Measurements from ENCODE around the gene SLC22A5. TPM values are rescaled to one million over a fixed set of nuclear protein-coding genes. Genes with fewer than 3 reads are reported as not detected.

The SLC22A5 gene
- polyA plus RNA-seq, 3 donors = 45.1 to 50.9 (median 49.4) TPM

DNA sequence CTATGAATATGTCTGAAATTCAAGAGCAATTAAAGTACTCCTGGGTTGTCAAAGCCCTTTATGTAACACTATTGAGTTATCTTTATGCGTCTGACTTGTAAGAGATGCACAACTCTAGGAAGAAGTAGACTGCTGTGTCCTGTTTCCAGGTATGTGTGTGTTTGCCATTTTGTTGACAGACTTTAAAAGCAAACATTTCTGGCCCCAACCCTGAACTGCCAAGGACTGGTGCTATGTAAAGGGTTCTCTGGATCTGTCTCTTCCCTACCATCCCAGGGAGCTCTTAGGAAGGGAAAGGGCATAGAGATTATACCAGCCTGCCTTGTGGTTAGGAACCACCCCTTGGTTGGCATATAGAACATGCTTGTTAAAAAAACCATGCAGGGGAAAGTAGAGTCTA is 12.1 kb downstream of the SLC22A5 start:
- no peak for DNase-seq (ENCODE audit: extremely low read depth in 1 of 11, low read depth in 9 of 11, low spot score in 4 of 11)

DNA sequence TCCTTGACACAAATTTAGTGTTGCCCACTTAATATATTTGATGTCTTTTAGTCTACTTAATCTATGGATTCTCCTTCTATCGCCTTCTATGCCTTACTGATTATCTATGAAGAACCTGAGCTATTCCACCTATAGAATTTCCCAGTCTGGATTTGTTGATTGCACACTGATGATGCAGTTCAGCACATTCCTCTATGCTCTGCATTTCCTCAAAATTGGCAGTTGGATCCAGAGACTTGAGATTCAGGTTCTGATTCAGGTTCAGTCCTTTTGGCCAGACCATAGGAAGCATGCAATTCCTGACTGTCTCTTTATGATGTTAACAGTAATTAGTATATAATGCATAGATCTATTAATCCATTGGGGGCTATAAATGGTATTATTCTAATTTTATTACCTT is 13.8 kb downstream of the SLC22A5 start:
- no peak for DNase-seq (ENCODE audit: extremely low read depth in 1 of 11, low read depth in 9 of 11, low spot score in 4 of 11)

DNA sequence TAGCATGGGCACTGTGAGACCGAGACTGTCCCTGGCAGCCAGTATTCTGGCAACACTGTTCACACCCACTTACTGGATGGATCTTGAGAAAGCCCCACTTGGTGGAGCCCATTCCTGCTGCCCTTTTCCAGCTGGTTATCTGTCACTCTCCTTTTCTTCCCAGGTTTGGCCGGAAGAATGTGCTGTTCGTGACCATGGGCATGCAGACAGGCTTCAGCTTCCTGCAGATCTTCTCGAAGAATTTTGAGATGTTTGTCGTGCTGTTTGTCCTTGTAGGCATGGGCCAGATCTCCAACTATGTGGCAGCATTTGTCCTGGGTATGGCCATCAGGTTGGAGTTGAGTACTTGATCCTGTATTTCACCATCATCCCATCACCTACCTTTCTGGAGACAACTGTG is 14.5 kb downstream of the SLC22A5 start:
- DNase-seq (ENCODE audit: extremely low read depth in 1 of 11, low read depth in 9 of 11, low spot score in 4 of 11) = no peak

DNA sequence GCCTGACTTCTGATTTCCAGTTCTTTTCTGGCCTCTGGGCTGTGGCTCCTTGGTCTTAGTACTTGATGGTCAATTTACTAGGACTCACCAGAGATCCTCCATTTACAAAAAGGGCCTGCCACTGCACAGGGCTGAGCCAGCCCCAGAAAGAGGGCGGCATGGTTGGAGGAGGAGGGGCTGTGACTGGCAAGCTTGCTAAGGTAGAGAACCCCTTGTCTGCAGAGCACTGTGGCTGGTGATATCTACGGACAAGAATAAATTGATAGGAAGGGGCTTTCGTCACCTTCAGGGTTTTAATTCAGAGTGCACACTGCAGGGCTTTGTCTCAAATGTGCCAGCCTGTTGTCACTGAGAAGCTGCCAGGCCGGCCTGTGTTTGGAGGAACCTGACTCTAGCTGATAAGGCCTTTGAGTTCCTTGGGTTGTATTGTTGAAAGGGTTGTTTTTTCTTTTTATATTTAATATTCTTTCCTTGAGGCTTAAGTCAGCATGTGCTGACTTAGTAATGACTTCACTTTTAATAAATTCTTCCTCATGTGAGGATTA is 15.1 kb downstream of the SLC22A5 start:
- DNase-seq (ENCODE audit: extremely low read depth in 1 of 11, low read depth in 9 of 11, low spot score in 4 of 11) = no peak

DNA sequence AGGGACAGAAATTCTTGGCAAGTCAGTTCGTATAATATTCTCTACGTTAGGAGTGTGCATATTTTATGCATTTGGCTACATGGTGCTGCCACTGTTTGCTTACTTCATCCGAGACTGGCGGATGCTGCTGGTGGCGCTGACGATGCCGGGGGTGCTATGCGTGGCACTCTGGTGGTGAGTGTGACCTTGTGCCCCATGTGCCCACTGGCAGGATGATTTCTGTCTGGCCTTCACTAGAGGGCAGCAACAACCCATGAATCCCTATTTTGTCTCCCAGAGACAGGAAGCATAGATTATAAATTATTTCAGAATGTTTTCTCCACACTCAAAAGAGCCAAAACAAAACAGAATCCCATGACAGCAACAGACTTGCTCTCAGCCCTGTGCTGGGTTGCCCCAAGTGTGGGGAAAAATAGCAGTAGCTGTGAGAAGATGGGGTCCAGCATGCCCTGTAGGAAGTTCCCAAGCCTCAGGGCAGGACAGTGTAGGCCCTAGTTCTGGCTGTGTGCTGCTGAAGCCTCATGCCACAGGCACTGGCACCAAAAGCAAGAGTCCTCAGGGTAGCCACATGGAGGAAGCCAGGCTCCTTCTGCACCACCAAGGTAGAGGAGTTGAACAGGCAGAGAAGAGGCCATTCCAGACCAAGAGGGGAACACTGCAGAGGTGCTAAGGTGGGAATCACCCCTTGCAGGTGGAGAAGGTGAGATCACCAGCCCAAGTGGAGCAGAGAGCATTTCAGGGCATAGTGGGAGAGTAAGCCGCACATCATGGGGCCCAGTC is 16.0 kb downstream of the SLC22A5 start:
- DNase-seq (ENCODE audit: extremely low read depth in 1 of 11, low read depth in 9 of 11, low spot score in 4 of 11) = peak in 3 of 11 donors; percentile 39 to 54 (median 49)

DNA sequence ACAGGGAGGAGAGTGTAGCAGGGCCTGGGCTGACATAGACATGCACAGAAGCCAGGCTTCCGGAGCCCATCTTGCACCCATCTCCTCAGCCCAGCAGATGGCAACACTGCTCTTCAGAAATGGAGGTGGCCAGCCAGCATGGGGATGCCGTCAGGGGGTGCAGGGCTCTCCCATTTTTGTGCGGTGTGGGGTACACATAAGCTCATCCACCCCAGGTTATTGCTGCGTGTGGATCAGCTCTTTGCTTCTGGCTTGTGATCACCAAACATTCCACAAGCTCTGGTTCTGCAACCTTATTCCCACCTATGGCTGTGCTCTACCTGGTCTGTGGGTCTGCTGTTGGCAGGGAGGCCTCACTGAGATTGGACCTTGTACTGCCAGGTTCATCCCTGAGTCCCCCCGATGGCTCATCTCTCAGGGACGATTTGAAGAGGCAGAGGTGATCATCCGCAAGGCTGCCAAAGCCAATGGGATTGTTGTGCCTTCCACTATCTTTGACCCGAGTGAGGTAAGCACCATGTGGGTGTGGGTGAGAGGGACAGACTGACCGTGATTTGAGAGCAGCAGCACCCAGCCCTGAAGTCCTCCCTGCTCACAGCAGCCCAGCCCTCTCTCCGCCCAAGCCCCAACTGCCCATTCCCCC is 17.3 kb downstream of the SLC22A5 start:
- peak in 4 of 11 donors; percentile 52 to 65 (median 57) for DNase-seq (ENCODE audit: extremely low read depth in 1 of 11, low read depth in 9 of 11, low spot score in 4 of 11)

DNA sequence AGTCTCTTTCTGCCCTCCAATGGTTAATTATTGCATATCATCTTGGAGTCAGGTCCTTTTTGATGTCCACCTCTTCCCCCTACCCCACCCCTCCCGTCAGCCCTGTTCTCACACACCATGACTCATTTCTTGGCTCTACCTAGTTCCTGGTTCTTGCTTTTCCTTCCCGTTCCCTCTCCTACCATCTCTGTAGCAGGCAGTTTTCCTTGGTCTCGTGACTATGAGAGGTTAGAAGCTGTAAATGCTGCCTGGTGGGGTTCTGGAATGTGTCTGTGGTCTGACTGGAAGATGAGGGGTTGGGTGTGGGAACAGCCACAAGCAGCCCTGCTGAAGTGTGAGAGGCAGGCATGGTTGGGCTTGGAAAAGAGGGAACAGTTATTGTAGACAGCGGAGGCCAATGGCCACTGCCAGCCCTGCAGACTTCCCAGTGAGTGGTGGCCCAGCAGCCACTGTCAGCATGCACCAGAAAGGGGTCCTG is 18.2 kb downstream of the SLC22A5 start:
- DNase-seq (ENCODE audit: extremely low read depth in 1 of 11, low read depth in 9 of 11, low spot score in 4 of 11) = peak in 3 of 11 donors; percentile 49 to 56 (median 52)

DNA sequence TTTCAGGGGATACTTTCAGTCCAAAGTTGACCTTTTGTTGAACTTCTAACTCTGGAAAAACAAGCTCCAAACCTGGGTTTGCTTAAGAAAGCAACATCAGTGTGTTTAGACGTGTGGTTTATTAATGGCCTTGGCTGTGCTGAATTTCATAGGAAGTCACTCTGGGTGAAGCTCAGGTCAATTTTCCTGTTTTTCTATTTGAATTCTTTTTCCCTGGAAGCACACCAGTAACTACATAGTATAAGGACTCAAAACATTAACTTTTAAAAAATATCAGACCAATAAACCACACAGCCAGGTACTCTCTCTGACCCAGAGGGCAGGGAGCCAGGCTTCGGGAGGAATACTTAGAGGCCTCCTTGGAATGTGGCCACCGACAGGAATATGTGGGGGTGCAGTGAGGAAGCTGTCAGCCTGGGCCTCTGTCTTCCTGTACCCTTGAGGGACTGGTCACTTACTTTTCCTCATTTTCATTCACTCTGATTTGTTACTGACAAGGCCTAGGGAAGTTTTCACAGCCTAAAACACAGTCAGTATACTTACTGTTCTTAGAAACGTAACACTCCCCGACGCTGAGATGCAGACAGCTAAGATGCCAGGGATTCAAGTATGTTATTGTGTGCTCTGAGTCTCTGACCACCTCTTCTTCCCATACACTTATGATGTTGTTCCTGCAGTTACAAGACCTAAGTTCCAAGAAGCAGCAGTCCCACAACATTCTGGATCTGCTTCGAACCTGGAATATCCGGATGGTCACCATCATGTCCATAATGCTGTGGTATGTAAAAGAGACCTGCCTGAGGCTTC is 18.9 kb downstream of the SLC22A5 start:
- DNase-seq (ENCODE audit: extremely low read depth in 1 of 11, low read depth in 9 of 11, low spot score in 4 of 11) = peak in 5 of 11 donors; percentile 44 to 70 (median 53)

DNA sequence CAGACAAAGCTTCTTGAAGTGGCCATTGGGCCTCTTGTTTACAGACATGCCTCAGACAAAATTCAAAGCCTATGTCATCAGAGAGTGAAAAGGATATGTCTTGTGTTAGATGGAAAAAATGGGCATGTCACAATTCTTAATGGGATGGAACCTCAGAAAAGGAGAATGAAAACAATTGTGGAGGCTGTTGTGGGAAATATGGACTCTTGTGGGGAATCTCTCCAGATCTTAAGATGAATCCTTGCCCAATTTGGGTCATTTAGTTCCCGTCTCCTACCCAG is 19.5 kb downstream of the SLC22A5 start:
- DNase-seq (ENCODE audit: extremely low read depth in 1 of 11, low read depth in 9 of 11, low spot score in 4 of 11) = no peak

DNA sequence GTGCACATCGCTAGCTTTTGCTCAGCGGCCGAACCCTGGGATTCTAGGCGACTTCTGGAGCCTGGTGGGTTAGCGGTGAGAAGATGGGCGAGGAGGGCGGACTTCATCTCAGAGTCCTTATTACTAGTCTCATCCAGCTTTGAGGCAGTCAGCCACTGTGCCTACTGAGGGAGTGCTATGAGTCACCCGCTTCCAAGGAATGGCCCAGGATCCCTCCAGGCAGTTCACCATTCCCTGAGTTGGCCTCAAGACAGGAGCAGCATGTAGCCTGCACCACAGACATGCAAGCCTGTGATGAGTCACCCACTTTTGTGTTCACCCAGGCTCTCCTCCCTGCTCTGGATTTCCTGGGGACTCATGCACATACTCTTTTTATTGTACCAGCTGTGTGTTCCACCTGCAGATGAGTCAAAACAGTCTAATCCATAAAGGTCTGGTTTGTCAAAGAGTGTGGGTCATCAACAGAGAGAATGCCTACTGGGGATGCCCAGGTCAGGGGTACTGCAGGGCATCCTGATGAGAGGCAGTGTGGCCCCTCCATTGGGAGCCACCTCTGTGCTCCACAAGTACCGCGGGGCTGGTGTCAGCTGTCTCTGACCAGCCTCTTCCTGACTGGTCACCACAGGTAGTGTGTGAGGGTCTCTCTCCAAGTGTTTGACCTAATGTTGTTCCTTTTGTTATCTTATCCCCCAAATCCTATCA is 20.2 kb downstream of the SLC22A5 start:
- DNase-seq (ENCODE audit: extremely low read depth in 1 of 11, low read depth in 9 of 11, low spot score in 4 of 11) = no peak

DNA sequence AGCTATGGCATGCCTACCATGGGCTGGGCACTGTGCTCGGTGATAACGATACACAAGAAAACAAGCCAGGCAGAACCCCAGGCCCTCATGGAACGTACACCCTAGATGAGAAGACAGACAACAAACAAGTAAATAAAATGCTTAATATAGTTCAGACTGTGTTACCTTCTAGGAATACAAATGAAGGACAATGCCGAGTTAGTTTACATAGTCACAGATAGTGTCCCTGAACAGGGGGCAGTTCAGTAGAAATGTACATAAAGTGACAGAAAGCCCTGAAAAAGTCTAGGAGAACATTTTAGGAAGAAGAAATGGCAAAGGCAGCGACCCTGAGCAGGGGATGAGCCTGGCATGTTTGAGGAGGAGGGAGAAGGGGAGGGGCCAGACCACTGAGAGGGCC is 21.7 kb downstream of the SLC22A5 start:
- no peak for DNase-seq (ENCODE audit: extremely low read depth in 1 of 11, low read depth in 9 of 11, low spot score in 4 of 11)

DNA sequence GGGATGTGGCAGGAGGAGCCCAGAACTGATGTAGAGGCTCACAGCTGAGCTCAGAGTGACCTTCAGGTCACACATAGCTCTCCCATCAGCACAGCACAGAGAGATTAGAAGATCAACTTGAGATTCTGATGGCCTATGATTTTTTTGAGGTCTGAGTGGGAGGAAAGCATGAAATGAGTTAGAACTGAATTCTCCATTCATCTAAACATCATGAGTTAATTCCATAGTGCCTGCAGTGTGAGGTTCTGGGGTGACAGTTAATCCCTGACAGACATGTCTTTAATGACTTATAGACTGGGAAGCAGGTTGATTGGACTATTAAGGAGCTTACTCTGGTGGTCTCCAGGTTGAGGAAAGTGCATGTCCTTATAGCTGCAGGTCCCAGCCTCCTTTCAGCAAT is 22.4 kb downstream of the SLC22A5 start:
- no peak for DNase-seq (ENCODE audit: extremely low read depth in 1 of 11, low read depth in 9 of 11, low spot score in 4 of 11)

DNA sequence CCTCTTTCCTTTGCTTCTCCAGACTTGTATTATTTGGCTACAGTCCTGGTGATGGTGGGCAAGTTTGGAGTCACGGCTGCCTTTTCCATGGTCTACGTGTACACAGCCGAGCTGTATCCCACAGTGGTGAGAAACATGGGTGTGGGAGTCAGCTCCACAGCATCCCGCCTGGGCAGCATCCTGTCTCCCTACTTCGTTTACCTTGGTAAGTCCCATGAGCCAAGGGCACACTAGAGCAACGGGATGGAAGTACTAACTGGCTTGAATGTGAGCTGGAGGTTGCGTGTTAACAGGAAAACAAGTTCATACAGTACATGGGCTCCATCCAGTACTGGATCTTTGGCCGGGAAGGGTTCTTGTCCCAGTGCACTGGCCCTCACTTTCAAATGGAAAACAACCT is 22.9 kb downstream of the SLC22A5 start:
- DNase-seq (ENCODE audit: extremely low read depth in 1 of 11, low read depth in 9 of 11, low spot score in 4 of 11) = no peak

DNA sequence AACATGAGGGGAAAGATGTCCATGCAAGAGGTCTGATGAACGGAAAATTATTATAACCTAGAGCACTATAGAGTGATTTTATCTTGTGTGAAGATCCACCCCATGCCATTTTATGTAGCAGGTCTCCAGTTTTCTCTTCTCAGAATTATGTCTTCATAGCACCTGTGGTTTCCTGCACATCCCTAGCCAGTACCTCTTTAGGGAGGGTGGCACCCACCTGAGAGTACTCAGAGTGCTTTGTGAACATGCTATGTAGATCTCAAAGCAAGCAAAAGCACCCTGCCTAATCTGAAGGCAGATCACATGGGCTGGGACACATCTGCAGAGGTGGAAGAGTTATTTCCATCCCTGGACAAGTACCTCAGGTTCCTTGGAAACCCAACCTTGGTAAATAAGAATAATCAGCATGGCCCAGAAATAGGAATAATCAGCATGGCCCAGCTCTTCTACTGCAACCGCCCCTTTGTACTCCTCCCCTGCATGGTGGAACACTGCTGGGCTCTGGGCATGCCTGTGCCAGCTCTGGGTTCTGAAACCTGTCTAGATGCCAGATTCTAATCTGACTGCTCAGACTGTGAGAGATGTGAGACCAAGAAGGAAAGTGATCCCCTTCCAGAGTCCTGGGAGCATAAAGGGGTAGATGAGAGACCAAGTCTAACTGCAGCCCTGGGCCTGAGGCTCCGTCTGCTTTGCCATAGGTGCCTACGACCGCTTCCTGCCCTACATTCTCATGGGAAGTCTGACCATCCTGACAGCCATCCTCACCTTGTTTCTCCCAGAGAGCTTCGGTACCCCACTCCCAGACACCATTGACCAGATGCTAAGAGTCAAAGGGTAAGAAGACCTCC is 23.7 kb downstream of the SLC22A5 start:
- no peak for DNase-seq (ENCODE audit: extremely low read depth in 1 of 11, low read depth in 9 of 11, low spot score in 4 of 11)

DNA sequence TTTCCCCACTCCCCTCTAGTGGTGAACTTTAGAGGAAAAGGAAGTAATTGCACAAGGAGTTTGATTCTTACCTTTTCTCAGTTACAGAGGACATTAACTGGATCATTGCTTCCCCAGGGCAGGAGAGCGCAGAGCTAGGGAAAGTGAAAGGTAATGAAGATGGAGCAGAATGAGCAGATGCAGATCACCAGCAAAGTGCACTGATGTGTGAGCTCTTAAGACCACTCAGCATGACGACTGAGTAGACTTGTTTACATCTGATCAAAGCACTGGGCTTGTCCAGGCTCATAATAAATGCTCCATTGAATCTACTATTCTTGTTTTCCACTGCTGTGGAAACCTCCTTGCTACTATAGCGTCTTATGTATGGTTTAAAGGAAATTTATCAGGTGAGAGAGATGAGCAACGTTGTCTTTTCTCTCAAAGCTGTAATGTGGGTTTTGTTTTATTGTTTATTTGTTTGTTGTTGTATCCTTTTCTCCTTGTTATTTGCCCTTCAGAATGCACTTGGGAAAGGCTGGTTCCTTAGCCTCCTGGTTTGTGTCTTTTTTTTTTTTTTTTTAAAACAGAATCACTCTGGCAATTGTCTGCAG is 25.3 kb downstream of the SLC22A5 start:
- DNase-seq (ENCODE audit: extremely low read depth in 1 of 11, low read depth in 9 of 11, low spot score in 4 of 11) = peak in 7 of 11 donors; percentile 49 to 80 (median 70)

DNA sequence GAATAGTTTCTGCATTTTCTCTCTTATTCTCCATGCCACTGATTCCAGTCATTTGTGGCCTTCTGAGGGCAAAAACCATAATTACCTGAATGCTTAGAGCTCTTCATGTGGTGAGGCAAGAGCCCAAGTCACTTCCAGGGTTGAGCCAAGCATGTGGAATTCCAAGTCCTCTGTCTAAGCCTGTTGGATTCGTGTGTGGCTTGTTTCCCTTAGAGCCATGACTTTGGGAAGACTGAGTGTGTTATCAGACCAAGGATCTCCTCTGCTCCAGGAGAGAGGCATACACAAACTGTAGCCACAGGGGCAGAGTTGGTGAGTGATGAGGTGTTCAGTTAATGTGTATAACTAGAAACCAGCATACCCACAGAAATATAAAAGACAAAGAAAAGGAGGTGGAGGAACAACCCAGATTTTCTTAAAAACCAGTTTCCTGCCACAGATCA is 27.1 kb downstream of the SLC22A5 start:
- DNase-seq (ENCODE audit: extremely low read depth in 1 of 11, low read depth in 9 of 11, low spot score in 4 of 11) = no peak

DNA sequence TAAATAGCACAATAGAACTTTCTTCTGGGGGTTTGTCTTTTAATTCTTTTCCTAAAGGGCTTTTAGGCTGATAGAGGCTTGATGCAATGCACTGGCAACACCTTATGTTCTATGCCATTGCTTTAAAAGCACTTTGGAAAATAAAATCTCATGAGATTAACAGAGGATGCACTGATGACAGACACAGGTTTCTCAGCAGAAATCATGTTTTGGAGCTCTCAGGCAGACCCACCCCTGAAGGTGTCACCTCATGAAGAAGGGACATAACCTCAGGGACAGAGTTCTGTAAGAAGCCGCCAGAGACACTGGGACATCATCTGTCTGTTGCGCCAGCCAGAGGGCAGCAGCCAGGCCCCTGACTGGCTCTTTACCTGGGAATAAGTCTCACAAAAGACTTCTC is 27.7 kb downstream of the SLC22A5 start:
- no peak for DNase-seq (ENCODE audit: extremely low read depth in 1 of 11, low read depth in 9 of 11, low spot score in 4 of 11)

All from renal cortex interstitium (tissue), 11 donors.